H1 (cell line): Measurements from ENCODE around the gene EML1. TPM values are rescaled to one million over a fixed set of nuclear protein-coding genes. Genes with fewer than 3 reads are reported as not detected.

Experiments
- CREB1 ChIP-seq: IDR thresholded peaks from 2 replicates; pipeline ENCODE4 v1.6.1; 2012; ENCODE audit warnings: inconsistent platforms
- EZH2 ChIP-seq: fragments of 200-600 bp; sonication (generic); IDR thresholded peaks from 2 replicates; pipeline ENCODE4 v1.7.1; 2012; ENCODE audit warnings: low read depth, mild to moderate bottlenecking, moderate library complexity, low read length, inconsistent platforms; ENCODE audit not compliant: severe bottlenecking
- JUND ChIP-seq: IDR thresholded peaks from 2 replicates; pipeline ENCODE4 v1.6.1; 2011; ENCODE audit warnings: mild to moderate bottlenecking, improper control_type of control experiment, low read length
- SIX5 ChIP-seq: IDR thresholded peaks from 2 replicates; pipeline ENCODE4 v1.6.1; 2011; ENCODE audit warnings: mild to moderate bottlenecking, low read depth, low read length
- TAF1 ChIP-seq: IDR thresholded peaks from 2 replicates; pipeline ENCODE4 v1.6.1; 2011; ENCODE audit warnings: mild to moderate bottlenecking, low read depth, low read length
- TEAD4 ChIP-seq: IDR thresholded peaks from 2 replicates; pipeline ENCODE4 v1.6.1; 2012; ENCODE audit warnings: low read depth, low read length, inconsistent platforms, mixed read lengths
- polyA plus RNA-seq, 7 experiments: library from polyadenylated mRNA; depleted of rRNA in 3 of 7; stranded (reverse) in 5 of 7; unstranded in 2 of 7; fragments of >200 nt in 5 of 7; fragments of 200-250 nt in 2 of 7; gene quantifications; 1 replicate in 5 of 7; 2 replicates in 1 of 7; 4 replicates in 1 of 7; pipeline versions ENCODE4 v1.2.1 to v1.2.3, GENCODE V29; 2011 to 2013; ENCODE audit warnings: missing spikeins in 2 of 7, mixed read lengths in 2 of 7
- total RNA-seq: library from RNA; stranded (reverse); fragmentation: NEBNext Ultra II Directional; extraction: Animal tissue kit (Norgen Biotek cat#: 25700); gene quantifications from 2 replicates; pipeline ENCODE4 v1.2.1, GENCODE V29; 2021

The EML1 gene
- total and polyA plus RNA-seq, 2 of the 8 experiments (the other 6 are each of a cell fraction or from before 2014, with no cell fraction given) = 11.1 to 24.7 TPM

DNA sequence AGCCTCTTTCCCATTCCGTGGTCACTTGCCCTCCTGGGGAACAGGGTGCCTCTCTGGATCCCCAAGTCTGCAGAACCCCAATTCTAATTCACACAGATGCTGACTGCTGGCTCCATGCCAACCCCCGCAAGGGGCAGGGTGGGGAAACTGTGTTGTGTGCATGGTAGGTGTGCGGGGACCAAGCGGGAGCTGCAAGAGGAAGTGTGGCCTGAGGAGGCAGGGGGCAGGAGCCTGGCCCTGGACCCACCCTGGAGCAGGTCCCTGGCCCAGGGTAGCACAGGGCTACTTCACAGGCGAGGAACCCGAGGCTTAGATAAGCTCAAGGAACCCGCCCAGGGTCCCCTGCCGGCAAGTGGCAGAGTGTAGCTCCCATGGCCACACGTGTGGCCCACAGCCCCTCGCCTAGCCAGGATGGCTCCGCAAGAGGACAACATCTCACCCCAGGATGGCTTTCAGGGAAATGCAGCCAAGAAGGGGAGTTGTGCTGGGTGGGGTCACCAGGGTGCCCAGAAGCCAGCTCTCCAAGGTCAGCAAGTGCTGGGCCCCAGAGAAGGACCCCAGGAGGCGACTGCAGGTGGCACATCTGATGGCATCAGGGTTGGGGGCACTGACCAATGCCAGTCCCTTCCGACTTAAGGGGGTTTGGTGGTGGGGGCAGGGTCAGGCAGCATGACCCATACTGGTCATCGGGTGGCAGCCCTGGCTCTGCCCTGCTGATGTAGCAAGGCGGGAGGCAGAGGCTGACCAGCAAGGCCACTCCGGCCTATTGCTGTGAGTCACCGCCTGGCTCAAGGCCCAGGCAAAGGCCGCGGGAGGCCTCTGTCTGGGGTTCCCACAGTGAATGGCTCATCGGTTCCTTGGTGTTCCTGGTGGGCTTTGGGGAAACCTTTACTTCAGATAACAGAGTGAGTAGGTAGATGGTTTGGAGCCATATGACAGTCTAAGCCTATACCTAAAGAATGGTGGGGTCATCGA lies 37.3 kb upstream of the EML1 start (continued):
- TF ChIP-seq JUND = no peak
- TF ChIP-seq EZH2 = no peak
- no peak for TF ChIP-seq CREB1
- TF ChIP-seq TAF1 = no peak
- TF ChIP-seq TEAD4 = no peak
- TF ChIP-seq SIX5 = no peak
- TF ChIP-seq, all 59 proteins: peak for 0
